ENCODE data around the gene CFTR.
"Not testable (repeated sequence)": the region's sequence is repeated elsewhere in the genome, so short reads cannot be mapped to it uniquely, and the experiment has no call there.

Gene CFTR

DNA sequence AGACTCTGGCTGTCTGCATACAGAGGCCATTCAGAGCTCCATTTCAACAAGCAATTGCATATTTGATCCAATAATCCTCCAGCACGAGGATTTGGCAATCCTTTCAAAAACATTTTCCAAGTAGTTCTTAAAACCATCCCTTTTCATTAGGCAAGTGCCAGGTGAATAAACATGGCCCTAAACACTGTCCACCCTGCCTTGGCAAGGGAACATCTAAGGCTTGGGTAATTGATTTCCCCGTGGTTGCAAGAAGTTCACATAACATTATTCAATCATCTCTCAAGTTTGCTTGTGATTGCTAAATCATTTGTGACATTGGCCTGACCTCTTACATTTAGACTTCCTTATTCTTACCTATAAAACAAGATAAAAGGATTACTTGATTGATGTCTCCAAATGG is 218.2 kb downstream of the CFTR start:
- no peak for DNase-seq

- DNase-seq = no peak
Measured at GRCh38 chr7:117704063-117704462, 224.2 kb downstream of the CFTR start.

- no peak for DNase-seq
Measured at GRCh38 chr7:117705630-117706029, 225.8 kb downstream of the CFTR start.

DNA sequence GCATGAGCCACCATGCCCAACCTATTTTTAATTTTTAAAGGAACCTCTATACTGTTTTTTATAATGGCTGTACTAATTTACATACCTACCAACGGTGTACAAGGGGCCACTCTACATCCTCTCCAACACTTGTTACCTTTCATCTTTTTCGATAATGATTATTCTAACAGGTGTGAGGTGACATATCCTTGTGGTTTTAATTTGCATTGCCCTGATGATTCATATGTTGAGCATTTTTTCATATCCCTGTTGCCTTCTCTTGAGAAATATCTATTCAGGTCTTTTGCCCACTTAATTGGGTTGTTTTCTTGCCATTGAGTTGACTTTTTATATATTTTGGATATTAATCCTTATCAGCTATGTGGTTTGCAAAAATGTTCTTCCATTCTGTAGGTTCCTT is 226.4 kb downstream of the CFTR start:
- DNase-seq = no peak

DNA sequence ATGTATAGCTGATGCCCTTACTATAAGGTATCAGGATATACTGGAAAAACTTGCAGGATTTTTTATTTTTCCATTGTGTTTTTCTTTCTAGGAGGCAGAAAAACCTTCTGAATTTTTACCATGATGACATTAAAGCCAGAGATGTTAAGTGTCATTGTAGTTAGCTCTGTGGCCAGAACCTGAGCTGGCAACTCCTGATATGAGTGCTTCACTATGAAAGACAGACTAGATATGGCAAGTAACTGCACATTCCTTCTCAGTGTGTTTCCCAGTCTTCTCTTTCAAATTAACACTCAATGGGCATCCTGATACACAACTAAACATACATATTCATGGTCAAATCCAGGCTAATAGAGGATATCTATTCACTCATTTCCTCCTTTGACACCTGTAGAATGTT is 227.3 kb downstream of the CFTR start:
- no peak for DNase-seq

GRCh38 chr7:117708173-117708572 is 228.3 kb downstream of the CFTR start:
- DNase-seq = not testable (repeated sequence)

GRCh38 chr7:117711556-117711955 is 231.7 kb downstream of the CFTR start:
- no peak for DNase-seq

DNA sequence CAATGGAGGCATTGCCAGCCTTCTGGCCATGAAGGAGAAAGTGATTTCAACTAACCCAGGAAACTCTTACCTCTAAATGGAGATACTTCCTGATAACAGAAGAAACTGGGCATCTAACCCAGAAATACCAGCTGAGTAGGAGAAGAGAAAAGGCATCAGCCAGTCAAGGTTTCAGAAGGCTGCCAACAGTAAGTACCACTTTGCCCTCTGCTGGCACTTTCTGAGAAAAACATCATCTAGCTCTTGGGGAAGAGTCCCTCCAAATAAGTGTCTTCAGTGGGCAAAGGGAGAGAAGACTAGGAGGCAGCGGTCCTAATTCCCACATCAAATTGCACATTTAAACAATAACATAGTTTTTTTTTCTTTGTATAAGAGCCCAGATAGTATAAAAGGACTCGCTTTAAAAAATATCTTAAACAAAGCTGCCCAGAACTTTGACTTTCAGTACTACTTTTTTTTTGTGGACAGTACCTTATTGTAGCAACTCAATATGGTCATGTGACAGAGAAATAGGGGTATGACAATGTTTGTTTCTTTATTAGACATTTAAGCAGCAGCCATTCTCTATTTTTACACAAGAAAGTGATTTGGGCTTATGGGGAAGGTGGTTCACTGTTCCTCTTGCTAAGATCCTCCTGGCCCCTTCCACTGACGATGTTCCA is 236.1 kb downstream of the CFTR start:
- DNase-seq = no peak

DNA sequence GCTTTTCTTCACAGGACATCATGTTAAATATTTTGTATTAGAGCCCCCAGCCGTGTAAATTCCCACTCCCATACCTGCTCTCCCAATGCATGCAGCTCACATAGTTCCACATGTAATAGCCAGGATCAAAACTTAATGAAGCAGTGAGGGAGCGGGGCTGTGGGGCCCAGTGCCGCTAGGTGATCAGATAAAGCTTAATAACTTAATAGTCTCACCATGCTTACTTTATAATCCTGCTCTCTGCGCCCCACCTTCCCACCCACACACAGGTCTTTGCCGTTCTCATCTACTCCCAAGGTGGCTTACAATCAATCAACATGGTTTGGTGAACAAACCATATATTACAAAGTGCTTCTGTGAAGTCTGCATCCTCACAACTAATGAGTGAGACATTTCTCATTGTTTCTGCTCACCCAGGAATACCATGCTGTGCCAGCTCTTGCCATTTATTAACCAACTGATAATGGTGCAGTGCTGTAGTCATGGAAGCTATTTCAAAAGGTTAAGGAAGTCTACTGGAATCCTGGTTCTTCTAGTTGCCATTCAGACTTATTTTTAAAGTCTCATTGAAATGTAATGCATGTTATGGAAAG is 237.0 kb downstream of the CFTR start:
- DNase-seq = no peak

DNA sequence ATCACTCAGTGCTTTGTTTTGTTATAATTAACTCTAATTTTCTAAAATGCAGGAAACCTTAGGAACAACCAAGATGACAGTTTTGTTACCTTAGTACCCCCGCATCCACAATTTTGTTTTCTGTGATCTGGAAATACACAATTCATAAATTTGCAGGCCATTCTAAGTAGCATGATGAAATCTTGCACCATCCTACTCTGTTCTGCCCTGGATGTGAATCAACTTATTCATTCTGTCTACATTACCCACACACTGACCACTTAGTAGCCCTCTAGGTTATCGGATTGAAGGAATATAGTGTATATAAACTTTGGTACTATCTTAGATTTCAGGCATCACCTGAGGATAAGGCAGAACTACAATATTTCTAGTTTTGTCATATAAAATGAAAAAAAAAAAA is 237.5 kb downstream of the CFTR start:
- DNase-seq = no peak
